ENCODE results near the gene CWC27. TPM values are rescaled to one million over a fixed set of nuclear protein-coding genes. Genes with fewer than 3 reads are reported as not detected.

CWC27 gene
- total and polyA plus RNA-seq, 9 of the 15 experiments (the other 6 are each of a cell fraction or from before 2014, with no cell fraction given), result 19.7 to 49.3 (median 38.3) TPM

GRCh38 chr5:64874753-64875152, 106.0 kb downstream of the CWC27 start (continued):
- TF ChIP-seq IRF9 (tag; IDR thresholded peaks at IDR 0.05), result no peak
- no peak for TF ChIP-seq E2F1 (CRISPR knock-in tag; IDR thresholded peaks at IDR 0.05)
- no peak for TF ChIP-seq PHB (CRISPR knock-in tag; IDR thresholded peaks at IDR 0.05)
- no peak for TF ChIP-seq VEZF1 (CRISPR knock-in tag; IDR thresholded peaks at IDR 0.05)
- TF ChIP-seq ZBTB2 (IDR thresholded peaks at IDR 0.05), result no peak
- TF ChIP-seq RBM25 (IDR thresholded peaks at IDR 0.05; ENCODE audit: low read depth, low read length, severe bottlenecking), result no peak
- no peak for TF ChIP-seq JUND (IDR thresholded peaks at IDR 0.05; ENCODE audit: borderline replicate concordance, low read depth, low read length)
- no peak for TF ChIP-seq JUND (tag; IDR thresholded peaks at IDR 0.05; ENCODE audit: borderline replicate concordance, low read depth, low read length)
- TF ChIP-seq USF1 (CRISPR knock-in tag; IDR thresholded peaks at IDR 0.05), result no peak
- no peak for TF ChIP-seq TFAM (CRISPR knock-in tag; conservative IDR thresholded peaks at IDR 0.05)
- no peak for TF ChIP-seq BCLAF1 (IDR thresholded peaks at IDR 0.05; ENCODE audit: borderline replicate concordance in 1 of 2, control insufficient read depth in 1 of 2, low read depth in 2 of 2, low read length in 1 of 2)

Measured in K562 (cell line).